ENCODE results near the gene CFAP52.

CFAP52 gene

DNA sequence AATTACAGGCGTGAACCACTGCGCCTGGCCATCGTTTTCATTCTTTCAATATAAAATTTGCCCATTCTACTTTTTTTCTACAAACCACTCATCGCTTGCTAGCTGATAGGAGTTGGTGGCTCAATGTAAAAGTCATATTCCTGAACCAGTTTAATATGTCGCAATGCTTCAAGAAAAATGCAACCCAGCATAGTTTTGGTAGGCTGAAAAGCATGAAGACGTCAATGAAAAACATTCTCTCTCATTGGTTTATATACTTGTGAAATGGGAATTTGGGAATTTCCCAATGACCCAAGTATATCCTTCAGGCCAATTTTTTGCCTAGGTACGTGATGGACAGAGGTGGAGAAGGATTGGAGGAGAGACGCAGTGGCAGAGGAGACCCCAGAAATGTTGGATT is 95.8 kb downstream of the CFAP52 start:
- no peak overlapping the region for H3K4me3 ChIP-seq (ENCODE audit: low read depth, low read length)
- TF ChIP-seq, protein P1, sequence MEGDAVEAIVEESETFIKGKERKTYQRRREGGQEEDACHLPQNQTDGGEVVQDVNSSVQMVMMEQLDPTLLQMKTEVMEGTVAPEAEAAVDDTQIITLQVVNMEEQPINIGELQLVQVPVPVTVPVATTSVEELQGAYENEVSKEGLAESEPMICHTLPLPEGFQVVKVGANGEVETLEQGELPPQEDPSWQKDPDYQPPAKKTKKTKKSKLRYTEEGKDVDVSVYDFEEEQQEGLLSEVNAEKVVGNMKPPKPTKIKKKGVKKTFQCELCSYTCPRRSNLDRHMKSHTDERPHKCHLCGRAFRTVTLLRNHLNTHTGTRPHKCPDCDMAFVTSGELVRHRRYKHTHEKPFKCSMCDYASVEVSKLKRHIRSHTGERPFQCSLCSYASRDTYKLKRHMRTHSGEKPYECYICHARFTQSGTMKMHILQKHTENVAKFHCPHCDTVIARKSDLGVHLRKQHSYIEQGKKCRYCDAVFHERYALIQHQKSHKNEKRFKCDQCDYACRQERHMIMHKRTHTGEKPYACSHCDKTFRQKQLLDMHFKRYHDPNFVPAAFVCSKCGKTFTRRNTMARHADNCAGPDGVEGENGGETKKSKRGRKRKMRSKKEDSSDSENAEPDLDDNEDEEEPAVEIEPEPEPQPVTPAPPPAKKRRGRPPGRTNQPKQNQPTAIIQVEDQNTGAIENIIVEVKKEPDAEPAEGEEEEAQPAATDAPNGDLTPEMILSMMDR (conservative IDR thresholded peaks at IDR 0.05; ENCODE audit: low read depth, low read length), result no peak
- peak; percentile 76 for DNase-seq (ENCODE audit: low read depth)

- TF ChIP-seq, protein P1 (conservative IDR thresholded peaks at IDR 0.05; ENCODE audit: low read depth, low read length), result no peak
- H3K4me3 ChIP-seq (ENCODE audit: low read depth, low read length), result no peak overlapping the region
- DNase-seq (ENCODE audit: low read depth), result no peak
Measured at GRCh38 chr17:9672691-9673090, 96.2 kb downstream of the CFAP52 start.

DNA sequence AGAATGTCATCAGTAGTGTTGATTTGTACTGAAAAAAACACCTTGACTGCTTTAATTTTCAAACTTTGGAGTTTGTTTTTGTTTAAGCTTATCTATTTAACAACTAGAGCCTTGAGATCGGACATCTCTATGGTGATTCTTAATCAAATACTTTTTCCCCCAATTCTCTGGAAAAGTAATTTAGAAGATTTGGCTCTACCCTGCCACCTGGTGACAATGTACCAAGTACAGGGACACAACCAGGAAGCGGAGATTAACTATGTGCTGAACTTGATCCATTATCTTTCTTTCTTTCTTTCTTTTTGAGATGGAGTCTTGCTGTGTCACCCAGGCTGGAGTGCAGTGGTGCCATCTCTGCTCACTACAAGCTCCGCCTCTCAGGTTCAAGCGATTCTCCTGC is 99.6 kb downstream of the CFAP52 start:
- DNase-seq (ENCODE audit: low read depth), result peak; percentile 45
- TF ChIP-seq, protein P1 (conservative IDR thresholded peaks at IDR 0.05; ENCODE audit: low read depth, low read length), result peak; percentile 54
- H3K4me3 ChIP-seq (ENCODE audit: low read depth, low read length), result no peak overlapping the region

DNA sequence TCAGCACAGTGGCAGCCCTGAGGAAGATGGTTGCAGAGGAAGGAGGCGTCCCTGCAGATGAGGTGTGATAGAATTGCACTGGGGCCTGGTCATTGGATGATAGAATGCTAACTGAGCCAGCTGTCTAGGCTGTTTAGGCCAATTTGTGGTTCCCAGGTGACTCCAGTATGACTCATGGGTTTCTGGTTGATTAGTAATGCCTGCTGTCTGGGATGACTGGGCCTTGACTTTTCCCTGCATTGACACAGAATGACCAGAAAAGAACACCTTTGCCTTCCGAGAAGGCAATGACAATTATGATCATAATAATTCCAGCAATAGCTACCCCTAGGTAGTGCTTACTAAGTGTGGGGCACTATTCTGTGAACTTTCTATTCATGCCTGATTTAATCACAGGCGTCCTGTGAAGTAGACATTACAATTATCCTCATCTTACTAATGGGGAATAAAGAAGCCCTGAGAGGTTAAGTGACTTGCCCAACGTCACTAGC is 100.4 kb downstream of the CFAP52 start:
- H3K4me3 ChIP-seq (ENCODE audit: low read depth, low read length), result no peak overlapping the region
- DNase-seq (ENCODE audit: low read depth), result peak; percentile 74
- TF ChIP-seq, protein P1 (conservative IDR thresholded peaks at IDR 0.05; ENCODE audit: low read depth, low read length), result no peak

DNA sequence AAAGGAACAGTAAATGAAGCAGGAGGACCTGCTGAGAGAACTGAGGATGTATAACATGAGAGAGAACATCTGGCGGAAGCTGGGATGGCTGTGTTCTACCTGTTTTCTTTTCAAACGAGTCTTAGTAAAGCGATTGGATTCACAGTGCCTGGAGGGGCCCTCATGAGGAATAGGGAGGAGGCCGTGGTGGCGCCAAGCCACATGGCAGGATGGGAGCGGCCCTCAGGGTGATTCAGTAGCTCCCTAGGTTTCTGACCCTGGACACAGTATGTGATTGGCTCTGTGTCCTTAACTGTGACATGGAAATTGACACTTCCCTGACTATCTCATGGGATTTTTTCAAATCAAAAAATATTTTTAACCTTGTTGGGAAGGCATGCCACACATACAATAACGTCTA is 101.0 kb downstream of the CFAP52 start:
- DNase-seq (ENCODE audit: low read depth), result no peak
- TF ChIP-seq, protein P1 (conservative IDR thresholded peaks at IDR 0.05; ENCODE audit: low read depth, low read length), result no peak
- no peak overlapping the region for H3K4me3 ChIP-seq (ENCODE audit: low read depth, low read length)

GRCh38 chr17:9677896-9678295 is 101.5 kb downstream of the CFAP52 start:
- TF ChIP-seq, protein P1 (conservative IDR thresholded peaks at IDR 0.05; ENCODE audit: low read depth, low read length), result no peak
- no peak overlapping the region for H3K4me3 ChIP-seq (ENCODE audit: low read depth, low read length)
- DNase-seq (ENCODE audit: low read depth), result no peak

DNA sequence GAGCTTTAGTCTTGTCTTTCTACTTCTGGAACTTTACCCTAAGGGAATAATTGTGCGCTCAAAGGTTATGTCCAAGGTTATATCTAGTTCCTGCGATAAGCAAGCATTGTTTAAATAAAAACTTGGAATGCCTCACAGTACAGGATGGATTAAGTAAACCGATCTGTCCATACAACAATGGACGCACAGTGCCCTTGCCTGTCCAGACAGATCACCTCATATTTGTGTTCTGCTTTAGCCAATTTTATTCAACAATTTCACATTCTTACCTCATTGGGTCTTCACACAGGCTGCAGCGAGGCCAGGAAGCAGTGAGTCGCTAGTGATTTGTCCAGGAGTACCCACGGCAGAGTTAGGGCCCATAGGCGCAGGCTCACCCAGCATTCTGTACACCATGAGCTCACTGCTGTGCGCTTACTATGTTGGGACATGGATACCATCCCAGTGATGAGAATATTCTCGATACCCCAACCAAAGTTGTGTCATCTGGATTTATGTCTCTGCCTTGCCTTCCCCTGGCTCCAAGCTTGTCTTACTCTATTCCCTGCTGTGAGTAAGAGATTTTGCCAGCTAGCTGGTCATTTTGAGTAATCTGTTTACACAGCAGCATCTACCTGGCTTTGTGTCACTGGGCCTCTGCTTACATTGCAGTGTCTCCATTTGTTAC is 108.6 kb downstream of the CFAP52 start:
- peak; percentile 23 for DNase-seq (ENCODE audit: low read depth)
- TF ChIP-seq, protein P1 (conservative IDR thresholded peaks at IDR 0.05; ENCODE audit: low read depth, low read length), result no peak
- no peak overlapping the region for H3K4me3 ChIP-seq (ENCODE audit: low read depth, low read length)

Measured in choroid plexus epithelial cell (primary cell).